Transverse colon (tissue), 4 donors: Measurements from ENCODE around the gene PRAC1. TPM values are rescaled to one million over a fixed set of nuclear protein-coding genes. Genes with fewer than 3 reads are reported as not detected.

Source experiments
- DNase-seq: peaks from one replicate; pipeline ENCODE4 v3.0.0-alpha.2; 2019
- H3K27ac ChIP-seq, 4 donors: fragments of 200-600 bp; sonication (generic); 2 replicates each; pipeline ENCODE4 v1.5.1; 2016 to 2018; ENCODE audit warnings: inconsistent platforms in 4 of 4
- H3K27me3 ChIP-seq: fragments of 200-600 bp; sonication (generic); 2 replicates; pipeline ENCODE4 v1.5.1; 2017; ENCODE audit warnings: inconsistent platforms
- H3K36me3 ChIP-seq, 4 donors: fragments of 200-600 bp; sonication (generic); 2 replicates each; pipeline ENCODE4 v1.5.1; 2017 to 2019; ENCODE audit warnings: inconsistent platforms in 4 of 4
- H3K4me1 ChIP-seq, 4 donors: fragments of 200-600 bp; sonication (generic); 2 replicates each; pipeline ENCODE4 v1.5.1; 2017 to 2020; ENCODE audit warnings: inconsistent platforms in 4 of 4
- H3K4me3 ChIP-seq, 4 donors: fragments of 200-600 bp; sonication (generic); 1 replicate in 1 of 4; 2 replicates in 3 of 4; pipeline versions ENCODE4 v1.5.1 to v1.6.1; 2017 to 2019; ENCODE audit warnings: inconsistent platforms in 4 of 4
- H3K9me3 ChIP-seq, 2 donors: fragments of 200-600 bp; sonication (generic); 2 replicates each; pipeline ENCODE4 v1.5.1; 2017 to 2019; ENCODE audit warnings: inconsistent platforms in 2 of 2
- EP300 ChIP-seq: sonication (generic); formaldehyde crosslinking; IDR thresholded peaks from one replicate; pipeline ENCODE4 v1.6.1; 2017; ENCODE audit warnings: antibody characterized with exemption, low read depth
- POLR2A ChIP-seq: fragments of 450-650 bp; IDR thresholded peaks from one replicate; pipeline ENCODE4 v1.6.1; 2016; ENCODE audit warnings: antibody characterized with exemption, mild to moderate bottlenecking, moderate library complexity
- POLR2AphosphoS5 ChIP-seq, 3 donors: sonication (generic); formaldehyde crosslinking; IDR thresholded peaks; one replicate each; pipeline ENCODE4 v1.6.1; 2016; ENCODE audit warnings: antibody characterized with exemption in 3 of 3
- whole genome bisulfite sequencing, 2 donors: methylation state at CpG; one replicate each; pipeline ENCODE4 v1.1.5; 2018; ENCODE audit warnings: low coverage in 1 of 2; 5-methylcytosine and 5-hydroxymethylcytosine counted together
- in situ Hi-C, 4 donors: fragments of 200-750 bp; cut with MboI; loops; one replicate each; pipeline versions ENCODE4 v1.15.0 to v1.15.1; 2017; ENCODE audit warnings: low sequenced_read_pairs in 3 of 4, low pct_ligation_motif_present in 1 of 4, low pct_unique_long_range_greater_than_20kb in 1 of 4
- intact Hi-C: fragments of 100-400 bp; cut with DNase I; formaldehyde crosslinking; loops from one replicate; pipeline ENCODE4 v1.15.1; 2023; ENCODE audit warnings: low total_unique reads
- total RNA-seq, 4 donors: library from RNA; depleted of rRNA; stranded (reverse); fragments of >200 nt; gene quantifications; one replicate each; pipeline ENCODE4 v1.1.0, GENCODE V29; 2016
- TF ChIP-seq, protein P1 (sequence below), 5 experiments: fragments of 200-600 bp in 3 of 5; fragments of 450-650 bp in 2 of 5; sonication (generic) in 3 of 5; IDR thresholded peaks; 1 replicate in 2 of 5; 2 replicates in 3 of 5; pipeline ENCODE4 v1.5.1; 2016 to 2017; ENCODE audit warnings: antibody characterized with exemption in 5 of 5, inconsistent platforms in 3 of 5, mild to moderate bottlenecking in 2 of 5, moderate library complexity in 1 of 5

PRAC1 gene
- 1 to 10 TPM in 1 of 4 donors, not detected in 3; 4.4 TPM for total RNA-seq

GRCh38 chr17:48722201-48722907 is at the start of gene PRAC1:
PRAC1 (minus strand) TSS chr17:48722518; CDS start chr17:48722392, 126 bp downstream.
- peaks cover 17 to 49% (median 41%) of the 10 kb centered on the region in 4 donors for H3K4me1 ChIP-seq
- TF ChIP-seq, protein P1, sequence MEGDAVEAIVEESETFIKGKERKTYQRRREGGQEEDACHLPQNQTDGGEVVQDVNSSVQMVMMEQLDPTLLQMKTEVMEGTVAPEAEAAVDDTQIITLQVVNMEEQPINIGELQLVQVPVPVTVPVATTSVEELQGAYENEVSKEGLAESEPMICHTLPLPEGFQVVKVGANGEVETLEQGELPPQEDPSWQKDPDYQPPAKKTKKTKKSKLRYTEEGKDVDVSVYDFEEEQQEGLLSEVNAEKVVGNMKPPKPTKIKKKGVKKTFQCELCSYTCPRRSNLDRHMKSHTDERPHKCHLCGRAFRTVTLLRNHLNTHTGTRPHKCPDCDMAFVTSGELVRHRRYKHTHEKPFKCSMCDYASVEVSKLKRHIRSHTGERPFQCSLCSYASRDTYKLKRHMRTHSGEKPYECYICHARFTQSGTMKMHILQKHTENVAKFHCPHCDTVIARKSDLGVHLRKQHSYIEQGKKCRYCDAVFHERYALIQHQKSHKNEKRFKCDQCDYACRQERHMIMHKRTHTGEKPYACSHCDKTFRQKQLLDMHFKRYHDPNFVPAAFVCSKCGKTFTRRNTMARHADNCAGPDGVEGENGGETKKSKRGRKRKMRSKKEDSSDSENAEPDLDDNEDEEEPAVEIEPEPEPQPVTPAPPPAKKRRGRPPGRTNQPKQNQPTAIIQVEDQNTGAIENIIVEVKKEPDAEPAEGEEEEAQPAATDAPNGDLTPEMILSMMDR (IDR thresholded peaks at IDR 0.05): no peak
- peak in 1 of 3 donors; percentile 83 for TF ChIP-seq POLR2AphosphoS5 (IDR thresholded peaks at IDR 0.05)
- no peak for TF ChIP-seq POLR2A
- no peak for TF ChIP-seq EP300
- intact Hi-C loops: loop anchor here (10.0 kb wide), 2 partner anchors 152 to 282 kb away; no protein-coding TSS in a partner anchor
- H3K27ac ChIP-seq: peak within 1 kb of the TSS in 1 of 4 donors; percentile 74
- no peaks in the 10 kb centered on the region for H3K36me3 ChIP-seq
- DNase-seq: no peak
- WGBS, 2 donors: 37% methylated on average over 17 of the region's 21 CpGs; no CpG with 5 or more reads in 1 of the 2 donors
- H3K27me3 ChIP-seq: peaks cover 100% of the 10 kb centered on the region
- in situ Hi-C loops: no loop called here
- no peaks in the 10 kb centered on the region for H3K9me3 ChIP-seq
- peak within 1 kb of the TSS in 1 of 4 donors; percentile 45 for H3K4me3 ChIP-seq

GRCh38 chr17:48770954-48771353 is 48.6 kb upstream of the PRAC1 start:
- DNase-seq: no peak
- WGBS, 2 donors: 62 to 67% methylated on average over 3 of the region's 3 CpGs
- H3K9me3 ChIP-seq: no peaks in the 10 kb centered on the region
- H3K27me3 ChIP-seq: peaks cover 21% of the 10 kb centered on the region
- intact Hi-C loops: no loop called here
- TF ChIP-seq, protein P1 (IDR thresholded peaks at IDR 0.05): no peak
- TF ChIP-seq EP300 (no peak), POLR2A (no peak), POLR2AphosphoS5 (IDR thresholded peaks at IDR 0.05) (no peak)
- in situ Hi-C loops: no loop called here
- no peak overlapping the region for H3K4me3 ChIP-seq
- no peaks in the 10 kb centered on the region for H3K36me3 ChIP-seq
- no peak overlapping the region for H3K27ac ChIP-seq
- H3K4me1 ChIP-seq: no peaks in the 10 kb centered on the region

- no peaks in the 10 kb centered on the region for H3K4me1 ChIP-seq
- no peaks in the 10 kb centered on the region for H3K9me3 ChIP-seq
- H3K36me3 ChIP-seq: no peaks in the 10 kb centered on the region
- in situ Hi-C loops: no loop called here
- 87% methylated on average over 5 of the region's 5 CpGs; no CpG with 5 or more reads in 1 of the 2 donors for WGBS, 2 donors
- TF ChIP-seq, protein P1 (IDR thresholded peaks at IDR 0.05): no peak
- H3K27me3 ChIP-seq: peaks cover 30% of the 10 kb centered on the region
- H3K4me3 ChIP-seq: no peak overlapping the region
- DNase-seq: no peak
- H3K27ac ChIP-seq: no peak overlapping the region
- intact Hi-C loops: no loop called here
These were observed 46.8 kb upstream of the PRAC1 start for GRCh38 chr17:48769009-48769675.

DNA sequence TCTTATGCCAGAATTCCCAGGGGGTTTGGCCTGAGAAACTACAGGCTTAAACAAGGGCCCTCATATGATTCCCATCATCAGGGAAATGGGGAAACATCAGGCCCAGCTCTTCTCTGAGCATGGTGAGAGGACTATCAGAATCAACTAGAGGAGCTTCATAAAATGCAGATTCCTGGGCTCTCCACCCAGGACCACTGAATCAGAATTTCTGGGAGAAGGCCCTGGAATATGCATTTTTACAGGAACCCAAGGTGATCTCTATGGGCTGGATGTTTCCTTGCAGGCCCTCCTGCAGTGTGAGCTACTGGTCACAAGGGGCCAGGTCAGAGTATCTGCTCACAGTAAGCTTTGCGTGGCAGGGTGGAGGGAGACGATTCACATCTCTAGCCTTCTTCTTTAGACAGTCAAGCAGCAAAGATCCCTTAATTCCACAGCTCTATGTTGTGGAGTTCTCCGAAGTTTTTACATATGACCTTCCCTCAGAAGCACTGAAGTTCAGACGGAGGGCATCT is 45.0 kb upstream of the PRAC1 start:
- H3K36me3 ChIP-seq: no peaks in the 10 kb centered on the region
- H3K9me3 ChIP-seq: no peaks in the 10 kb centered on the region
- no peaks in the 10 kb centered on the region for H3K4me1 ChIP-seq
- 73% methylated on average over 4 of the region's 4 CpGs; no CpG with 5 or more reads in 1 of the 2 donors for WGBS, 2 donors
- peaks cover 41% of the 10 kb centered on the region for H3K27me3 ChIP-seq
- intact Hi-C loops: no loop called here
- no peak overlapping the region for H3K4me3 ChIP-seq
- no peak overlapping the region for H3K27ac ChIP-seq
- in situ Hi-C loops: no loop called here
- TF ChIP-seq, protein P1 (IDR thresholded peaks at IDR 0.05): no peak
- no peak for TF ChIP-seq POLR2AphosphoS5 (IDR thresholded peaks at IDR 0.05)
- TF ChIP-seq POLR2A: no peak
- no peak for TF ChIP-seq EP300
- no peak for DNase-seq
